IMR-90 (cell line): Measurements from ENCODE around the gene SORBS1. TPM values are rescaled to one million over a fixed set of nuclear protein-coding genes. Genes with fewer than 3 reads are reported as not detected.

Experiments
- ATAC-seq: fragments of 200-7000 bp; cut with Tn5 transposase; 2 replicates; pipeline ENCODE4 v1.9.1; 2020; ENCODE audit warnings: low read depth, mild to moderate bottlenecking, moderate library complexity
- BruUV-seq: library from RNA; stranded (reverse); fragments of 400-500 nt; replicated peaks from 2 replicates; lab custom pipeline; 2021; lab: Mats Ljungman, UMichigan
- CTCF ChIA-PET: fragments of 300-600 bp; formaldehyde crosslinking; extraction: SDS; loops from one replicate; lab custom pipeline; 2021; ENCODE audit warnings: antibody characterized with exemption; lab: Yijun Ruan, JAX
- POLR2A ChIA-PET: fragments of 300-600 bp; sonication (Branson Sonifier 250); formaldehyde crosslinking; loops from one replicate; lab custom pipeline; 2022; ENCODE audit warnings: antibody characterized with exemption; ENCODE audit not compliant: unreplicated experiment; lab: Charles Lee
- DNase-seq: peaks from one replicate; pipeline ENCODE4 v3.0.0; 2013
- H2AFZ ChIP-seq: replicated peaks from 2 replicates; pipeline ENCODE3; 2013; ENCODE audit warnings: low read length, mild to moderate bottlenecking; ENCODE audit not compliant: poor library complexity
- H2AK5ac ChIP-seq: 2 replicates; pipeline ENCODE4 v1.6.1; 2013; ENCODE audit warnings: low read depth, low read length, inconsistent platforms
- H2AK9ac ChIP-seq: replicated peaks from 2 replicates; pipeline ENCODE3; 2013; ENCODE audit warnings: mild to moderate bottlenecking, low read depth, low read length, moderate library complexity; ENCODE audit not compliant: poor library complexity
- H2BK120ac ChIP-seq: 2 replicates; pipeline ENCODE4 v1.6.1; 2013; ENCODE audit warnings: low read depth, low read length, inconsistent platforms
- H2BK15ac ChIP-seq: 3 replicates; pipeline ENCODE4 v1.6.1; 2013; ENCODE audit warnings: low read depth, low read length, inconsistent platforms
- H2BK20ac ChIP-seq: 2 replicates; pipeline ENCODE4 v1.6.1; 2013; ENCODE audit warnings: low read depth, mild to moderate bottlenecking, inconsistent platforms, low read length, moderate library complexity
- H2BK5ac ChIP-seq: 2 replicates; pipeline ENCODE4 v1.6.1; 2013; ENCODE audit warnings: mild to moderate bottlenecking, low read depth, low read length, inconsistent platforms; ENCODE audit not compliant: poor library complexity, severe bottlenecking
- H3K14ac ChIP-seq: replicated peaks from 2 replicates; pipeline ENCODE4 v1.6.1; 2013; ENCODE audit warnings: low read depth, low read length, inconsistent platforms
- H3K18ac ChIP-seq: 2 replicates; pipeline ENCODE4 v1.6.1; 2013; ENCODE audit warnings: low read depth, low read length, control low read depth
- H3K23ac ChIP-seq: 2 replicates; pipeline ENCODE4 v1.6.1; 2013; ENCODE audit warnings: low read depth, low read length, inconsistent platforms
- H3K27ac ChIP-seq: 2 replicates; pipeline ENCODE4 v1.5.1; 2013; ENCODE audit warnings: mild to moderate bottlenecking, control low read depth, low read length; ENCODE audit not compliant: insufficient read depth
- H3K27me3 ChIP-seq: 2 replicates; pipeline ENCODE4 v1.6.1; 2013; ENCODE audit warnings: low read length; ENCODE audit not compliant: control insufficient read depth, insufficient read depth
- H3K36me3 ChIP-seq: 2 replicates; pipeline ENCODE4 v1.6.1; 2013; ENCODE audit warnings: low read length, mixed read lengths; ENCODE audit not compliant: control insufficient read depth, insufficient read depth
- H3K4ac ChIP-seq: 2 replicates; pipeline ENCODE4 v1.6.1; 2013; ENCODE audit warnings: low read depth, low read length, inconsistent platforms
- H3K4me1 ChIP-seq: 2 replicates; pipeline ENCODE4 v1.6.1; 2013; ENCODE audit warnings: low read length, mixed read lengths; ENCODE audit not compliant: control insufficient read depth, insufficient read depth
- H3K4me2 ChIP-seq: 2 replicates; pipeline ENCODE4 v1.6.1; 2013; ENCODE audit warnings: low read depth, mild to moderate bottlenecking, control low read depth, low read length, moderate library complexity
- H3K4me3 ChIP-seq: 2 replicates; pipeline ENCODE4 v1.5.1; 2013; ENCODE audit warnings: low read depth, mild to moderate bottlenecking, control low read depth, low read length, moderate library complexity; ENCODE audit not compliant: insufficient read depth
- H3K56ac ChIP-seq: 2 replicates; pipeline ENCODE4 v1.6.1; 2013; ENCODE audit warnings: low read length, inconsistent platforms; ENCODE audit not compliant: insufficient read depth; ENCODE audit errors: extremely low read depth
- H3K79me1 ChIP-seq, 2 experiments: 2 replicates each; pipeline ENCODE4 v1.6.1; 2013; ENCODE audit warnings: low read length in 2 of 2, inconsistent platforms in 1 of 2, low read depth in 1 of 2
- H3K9ac ChIP-seq: 2 replicates; pipeline ENCODE4 v1.6.1; 2013; ENCODE audit warnings: low read depth, low read length, control low read depth
- H3K9me1 ChIP-seq: 2 replicates; pipeline ENCODE4 v1.6.1; 2013; ENCODE audit warnings: low read length, inconsistent platforms; ENCODE audit not compliant: insufficient read depth
- H3K9me3 ChIP-seq: 2 replicates; pipeline ENCODE4 v1.6.1; 2013; ENCODE audit warnings: low read length; ENCODE audit not compliant: control insufficient read depth, insufficient read depth
- H4K20me1 ChIP-seq: 2 replicates; pipeline ENCODE4 v1.6.1; 2013; ENCODE audit warnings: low read length, inconsistent platforms; ENCODE audit not compliant: insufficient read depth
- H4K5ac ChIP-seq: 2 replicates; pipeline ENCODE4 v1.6.1; 2013; ENCODE audit warnings: mild to moderate bottlenecking, low read depth, low read length, control low read depth
- H4K8ac ChIP-seq, 2 experiments: 2 replicates each; pipeline ENCODE4 v1.6.1; 2013; ENCODE audit warnings: low read depth in 2 of 2, low read length in 2 of 2, control low read depth in 1 of 2, inconsistent platforms in 1 of 2
- H4K91ac ChIP-seq: 2 replicates; pipeline ENCODE4 v1.6.1; 2013; ENCODE audit warnings: low read depth, low read length, inconsistent platforms; ENCODE audit not compliant: insufficient read depth
- CHD1 ChIP-seq: IDR thresholded peaks from 2 replicates; pipeline ENCODE4 v1.6.1; 2012; ENCODE audit warnings: low read depth, low read length, improper control_type of control experiment
- WGBS, 2 experiments: methylation state at CpG; one replicate each; pipeline versions ENCODE4 v1.1.5 to v1.1.7; 2013; ENCODE audit warnings: missing lambda C conversion rate in 2 of 2; ENCODE audit not compliant: insufficient read length in 1 of 2; ENCODE audit errors: extremely low coverage in 2 of 2; 5-methylcytosine and 5-hydroxymethylcytosine counted together
- dilution Hi-C: fragments of 300-500 bp; cut with HindIII; formaldehyde crosslinking; loops from one replicate; pipeline ENCODE4 v1.14.3; 2018; ENCODE audit warnings: low sequenced_read_pairs; ENCODE audit not compliant: unreplicated experiment
- in situ Hi-C: fragments of 300-500 bp; cut with MboI; formaldehyde crosslinking; loops from 3 replicates; pipeline ENCODE4 v1.14.3; 2019; ENCODE audit warnings: low sequenced_read_pairs, inconsistent platforms, mixed read lengths
- intact Hi-C: fragments of 100-400 bp; cut with micrococcal nuclease; formaldehyde crosslinking; loops from 2 replicates; pipeline ENCODE4 v1.10.0; 2022
- polyA plus RNA-seq, 3 experiments: library from polyadenylated mRNA; depleted of rRNA; stranded (reverse); fragments of >200 nt; gene quantifications; 2 replicates each; pipeline ENCODE4 v1.2.3, GENCODE V29; 2012; ENCODE audit warnings: low replicate concordance in 1 of 3
- total RNA-seq: library from RNA; depleted of rRNA; stranded (reverse); fragments of >200 nt; gene quantifications from 2 replicates; pipeline ENCODE4 v1.2.3, GENCODE V29; 2012

SORBS1 gene
- total and polyA plus RNA-seq, 2 of the 4 experiments (the other 2 are of a cell fraction): 0.18 to 0.32 TPM

DNA sequence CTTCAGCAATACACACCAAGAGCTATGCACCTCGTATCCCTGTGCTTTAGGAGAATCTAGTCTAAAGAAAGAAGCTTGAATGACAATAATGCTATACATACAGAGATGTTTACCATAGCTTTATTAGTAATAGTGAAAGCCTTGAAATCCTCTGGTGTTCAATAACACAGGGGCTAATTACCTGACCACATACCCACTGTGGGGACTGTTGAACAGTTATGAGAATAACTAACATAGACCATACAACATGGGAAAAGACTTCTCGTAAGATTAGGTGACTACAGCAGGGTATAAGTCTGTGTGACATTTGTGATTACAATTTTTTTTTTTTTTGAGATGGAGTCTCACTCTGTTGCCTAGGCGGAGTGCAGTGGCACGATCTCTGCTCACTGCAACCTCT, 111.0 kb downstream of the SORBS1 start:
- no peak for TF ChIP-seq CHD1
- no peak overlapping the region for H3K56ac ChIP-seq
- H4K8ac ChIP-seq: no peak overlapping the region
- in situ Hi-C loops: no loop called here
- CTCF ChIA-PET: interaction anchor here (0.6 to 1.6 kb wide), 2 partner anchors 20 to 120 kb away, joined by 3 read pairs; no protein-coding TSS in a partner anchor
- POLR2A ChIA-PET: no interaction called here
- no peak overlapping the region for H4K91ac ChIP-seq
- no peak overlapping the region for H3K4me3 ChIP-seq
- no TSS peak for BruUV-seq
- no peak overlapping the region for H2BK15ac ChIP-seq
- no peaks in the 10 kb centered on the region for H3K79me1 ChIP-seq
- H2BK5ac ChIP-seq: no peak overlapping the region
- H3K4me1 ChIP-seq: peaks cover 3% of the 10 kb centered on the region
- no peak overlapping the region for H3K9ac ChIP-seq
- H3K18ac ChIP-seq: no peak overlapping the region
- H2AK9ac ChIP-seq: no peak overlapping the region
- no peak overlapping the region for H2BK120ac ChIP-seq
- no peak overlapping the region for H3K4ac ChIP-seq
- WGBS, 2 experiments: no CpG with 5 or more reads among the region's 4 CpGs
- no peaks in the 10 kb centered on the region for H3K36me3 ChIP-seq
- H4K5ac ChIP-seq: no peak overlapping the region
- no peak overlapping the region for H3K4me2 ChIP-seq
- no peaks in the 10 kb centered on the region for H4K20me1 ChIP-seq
- ATAC-seq (no peak), DNase-seq (no peak)
- no peak overlapping the region for H2AK5ac ChIP-seq
- no peak overlapping the region for H3K27ac ChIP-seq
- no peak overlapping the region for H3K14ac ChIP-seq
- H3K23ac ChIP-seq: no peak overlapping the region
- H3K9me3 ChIP-seq: no peaks in the 10 kb centered on the region
- H3K9me1 ChIP-seq: no peaks in the 10 kb centered on the region; the same call in 1 of the 2 replicates
- peaks cover 8% of the 10 kb centered on the region for H3K27me3 ChIP-seq
- H2AFZ ChIP-seq: no peak overlapping the region
- dilution Hi-C loops: no loop called here
- intact Hi-C loops: no loop called here
- H2BK20ac ChIP-seq: no peak overlapping the region
